GM18909 (cell line): Measurements from ENCODE around the gene UQCC2.

ENCODE experiments used
- ATAC-seq: cut with Tn5 transposase; IDR thresholded peaks from one replicate; pipeline ENCODE4 v1.9.1; 2021; ENCODE audit warnings: mild to moderate bottlenecking; ENCODE audit not compliant: unreplicated experiment, poor library complexity

Gene UQCC2

DNA sequence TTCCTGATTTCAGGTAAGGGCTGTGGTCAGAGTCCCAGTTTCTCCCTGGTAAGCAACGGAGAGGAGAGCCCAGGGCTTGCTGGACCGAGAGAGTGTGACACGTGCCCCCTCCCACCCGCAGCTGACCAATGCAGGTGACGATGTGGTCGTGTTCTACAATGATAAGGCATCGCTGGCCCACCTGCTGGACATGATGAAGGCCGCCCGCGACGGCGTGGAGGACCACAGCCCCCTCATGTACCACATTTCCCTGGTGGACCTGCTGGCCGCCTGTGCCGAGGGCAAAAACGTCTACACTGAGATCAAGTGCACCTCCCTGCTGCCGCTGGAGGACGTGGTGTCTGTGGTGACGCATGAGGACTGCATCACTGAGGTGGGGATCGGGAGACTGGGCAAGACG, 31.7 kb downstream of the UQCC2 start:
- no peak for ATAC-seq

DNA sequence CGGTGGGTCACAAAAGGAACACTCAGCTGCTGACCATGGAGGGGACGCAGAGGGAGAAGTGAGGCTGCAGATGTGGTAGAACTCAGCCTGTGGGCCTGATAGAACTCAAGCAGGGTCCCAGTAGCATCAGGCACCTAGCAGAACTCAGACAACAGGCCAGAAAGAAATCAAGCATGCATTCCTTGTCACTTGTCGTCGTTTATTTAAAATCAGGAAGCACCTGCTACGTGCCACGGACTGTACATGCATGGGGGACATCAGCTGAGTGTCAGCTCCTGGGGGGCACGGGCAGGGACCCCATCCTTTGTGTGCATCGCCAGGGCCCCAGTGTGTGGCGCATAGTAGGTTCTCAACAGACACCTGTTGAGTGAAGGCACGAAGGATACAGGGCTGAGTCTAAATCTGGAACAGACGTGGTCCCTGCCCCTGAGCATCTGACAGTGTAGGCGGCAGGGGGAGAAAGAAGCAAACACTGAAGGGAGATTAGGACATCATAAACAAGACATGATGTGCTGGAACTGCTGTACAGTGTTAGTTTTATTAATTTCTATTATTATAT, 32.5 kb downstream of the UQCC2 start:
- no peak for ATAC-seq

DNA sequence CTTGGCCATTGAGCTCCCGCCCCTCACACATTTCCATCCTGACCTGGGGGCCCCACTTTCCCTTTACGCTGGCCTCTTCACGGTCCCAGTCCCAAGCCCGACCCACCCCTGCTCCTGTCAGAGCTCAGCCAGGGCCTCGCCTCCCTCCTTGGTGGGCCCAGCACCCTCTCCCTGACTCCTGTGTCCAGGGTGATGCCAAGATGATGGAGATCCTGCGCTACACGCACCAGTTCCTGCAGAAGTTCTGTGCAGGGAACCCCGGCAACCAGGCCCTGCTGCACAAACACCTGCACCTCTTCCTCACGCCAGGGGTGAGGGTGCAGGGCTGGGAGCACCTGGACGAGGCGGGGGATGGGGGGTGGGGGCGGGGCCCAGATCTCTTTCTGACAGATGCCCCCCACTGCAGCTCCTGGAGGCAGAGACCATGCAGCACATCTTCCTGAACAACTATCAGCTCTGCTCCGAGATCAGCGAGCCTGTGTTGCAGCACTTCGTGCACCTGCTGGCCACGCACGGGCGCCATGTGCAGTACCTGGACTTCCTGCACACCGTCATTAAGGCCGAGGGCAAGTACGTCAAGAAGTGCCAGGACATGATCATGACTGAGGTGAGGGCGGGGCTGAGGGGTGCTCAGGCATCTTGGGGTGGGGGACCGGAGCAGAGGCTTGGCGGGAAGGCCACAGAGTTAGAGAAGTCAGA, 33.1 kb downstream of the UQCC2 start:
- ATAC-seq = no peak

GRCh38 chr6:33677689-33678088, 33.8 kb downstream of the UQCC2 start:
- ATAC-seq = no peak

- no peak for ATAC-seq
These were observed 34.3 kb downstream of the UQCC2 start for GRCh38 chr6:33677143-33677660.

DNA sequence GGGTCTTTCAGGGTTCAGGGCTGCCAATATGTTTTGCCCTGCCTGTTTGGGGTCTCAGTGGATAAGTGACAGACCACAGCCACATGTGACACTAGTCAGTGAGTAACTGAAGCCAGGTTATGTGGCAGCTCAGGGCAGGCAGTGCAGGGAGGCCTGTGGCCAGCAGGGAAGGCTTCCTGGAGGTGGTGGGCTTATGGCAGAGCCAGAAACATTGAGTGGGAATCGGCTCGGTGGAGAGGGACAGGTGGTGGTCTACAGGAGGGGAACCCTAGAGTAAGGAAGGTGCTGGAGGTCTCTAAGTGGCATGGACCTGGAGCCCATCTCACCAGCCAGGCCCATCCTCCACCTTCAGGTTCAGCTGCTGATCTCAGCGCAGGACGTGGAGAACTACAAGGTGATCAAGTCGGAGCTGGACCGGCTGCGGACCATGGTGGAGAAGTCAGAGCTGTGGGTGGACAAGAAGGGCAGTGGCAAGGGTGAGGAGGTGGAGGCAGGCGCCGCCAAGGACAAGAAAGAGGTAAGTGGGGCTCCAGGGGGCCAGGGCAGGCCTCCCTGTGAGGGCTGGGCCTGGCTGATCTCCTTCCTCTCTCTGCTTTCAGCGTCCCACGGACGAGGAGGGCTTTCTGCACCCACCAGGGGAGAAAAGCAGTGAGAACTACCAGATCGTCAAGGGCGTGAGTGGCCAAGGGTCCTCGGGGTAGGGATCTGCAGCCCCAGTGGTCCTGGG, 34.9 kb downstream of the UQCC2 start:
- no peak for ATAC-seq

GRCh38 chr6:33675968-33676367, 35.5 kb downstream of the UQCC2 start:
- ATAC-seq = no peak

DNA sequence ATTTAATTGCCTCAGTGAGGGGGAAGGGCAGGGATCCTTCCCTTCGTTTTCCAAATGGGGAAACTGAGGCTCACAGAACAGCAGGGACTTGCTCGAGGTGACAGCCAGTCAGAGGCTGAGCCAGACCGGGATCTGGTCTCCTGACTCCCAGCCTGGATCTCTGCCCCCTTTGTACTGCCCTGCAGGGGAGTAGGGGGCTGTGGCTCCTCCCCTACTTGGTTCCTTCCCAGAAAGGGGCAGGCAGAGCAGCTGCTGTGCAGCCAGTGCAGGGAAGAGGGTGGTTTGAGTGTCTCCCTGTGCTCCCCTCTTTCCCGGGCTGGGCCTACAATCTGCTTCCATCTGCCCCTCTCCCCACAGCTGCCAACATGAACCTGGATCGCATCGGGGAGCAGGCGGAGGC, 37.6 kb downstream of the UQCC2 start:
- no peak for ATAC-seq

GRCh38 chr6:33672808-33673207, 38.7 kb downstream of the UQCC2 start:
- no peak for ATAC-seq

- ATAC-seq = no peak
These were observed 39.8 kb downstream of the UQCC2 start for GRCh38 chr6:33671744-33672072.

GRCh38 chr6:33670971-33671743, 40.3 kb downstream of the UQCC2 start:
- ATAC-seq = no peak

DNA sequence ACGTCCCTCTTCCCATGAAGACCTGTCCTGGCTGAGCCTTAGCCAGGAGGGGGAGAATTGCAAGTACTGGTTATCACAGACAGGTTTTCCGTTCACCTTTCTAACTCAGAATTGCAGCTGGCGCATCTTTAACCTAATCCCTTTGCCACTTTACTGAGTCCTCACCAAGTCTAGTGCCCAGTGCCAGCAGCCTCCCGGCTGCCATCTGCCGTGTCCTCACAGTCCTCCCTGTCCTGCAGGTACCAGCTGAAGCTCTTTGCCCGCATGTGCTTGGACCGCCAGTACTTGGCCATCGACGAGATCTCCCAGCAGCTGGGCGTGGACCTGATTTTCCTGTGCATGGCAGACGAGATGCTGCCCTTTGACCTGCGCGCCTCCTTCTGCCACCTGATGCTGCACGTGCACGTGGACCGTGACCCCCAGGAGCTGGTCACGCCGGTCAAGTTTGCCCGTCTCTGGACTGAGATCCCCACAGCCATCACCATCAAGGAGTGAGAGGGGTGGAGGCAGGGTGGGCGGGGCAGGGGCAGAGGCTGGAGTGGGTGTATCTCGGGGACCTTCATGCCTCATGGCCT, 41.3 kb downstream of the UQCC2 start:
- ATAC-seq = no peak

DNA sequence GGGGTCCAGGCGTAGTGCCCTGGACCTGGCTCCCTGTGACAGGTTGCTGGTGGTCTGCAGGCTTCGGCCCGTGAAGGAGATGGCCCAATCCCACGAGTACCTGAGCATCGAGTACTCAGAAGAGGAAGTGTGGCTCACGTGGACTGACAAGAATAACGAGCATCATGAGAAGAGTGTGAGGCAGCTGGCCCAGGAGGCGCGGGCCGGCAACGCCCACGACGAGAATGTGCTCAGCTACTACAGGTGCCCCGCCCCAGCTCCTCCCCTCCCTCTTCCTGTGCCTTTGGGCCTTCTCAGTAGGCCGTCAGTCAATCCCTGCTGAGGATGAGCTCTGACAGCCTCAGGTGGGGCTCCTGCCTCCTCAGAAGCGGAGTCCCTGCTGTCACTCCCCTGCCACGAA, 42.6 kb downstream of the UQCC2 start:
- ATAC-seq = no peak

- no peak for ATAC-seq
These were observed 43.2 kb downstream of the UQCC2 start for GRCh38 chr6:33668328-33668727.

DNA sequence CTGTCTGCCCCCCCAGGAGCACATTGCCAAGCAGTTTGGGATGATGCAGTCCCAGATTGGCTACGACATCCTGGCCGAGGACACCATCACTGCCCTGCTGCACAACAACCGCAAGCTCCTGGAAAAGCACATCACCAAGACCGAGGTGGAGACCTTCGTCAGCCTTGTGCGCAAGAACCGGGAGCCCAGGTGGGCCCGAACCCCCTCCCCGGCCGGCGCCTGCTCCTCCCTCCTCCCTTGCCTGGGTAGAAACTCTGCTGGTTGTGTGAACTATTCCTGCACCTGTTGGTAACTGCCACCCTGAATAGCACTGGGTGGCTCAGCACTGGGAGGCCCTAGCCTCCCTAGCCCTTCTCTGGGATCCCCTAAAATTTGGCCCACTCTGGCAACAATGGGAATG, 43.7 kb downstream of the UQCC2 start:
- no peak for ATAC-seq

GRCh38 chr6:33667072-33667471, 44.4 kb downstream of the UQCC2 start:
- ATAC-seq = no peak

DNA sequence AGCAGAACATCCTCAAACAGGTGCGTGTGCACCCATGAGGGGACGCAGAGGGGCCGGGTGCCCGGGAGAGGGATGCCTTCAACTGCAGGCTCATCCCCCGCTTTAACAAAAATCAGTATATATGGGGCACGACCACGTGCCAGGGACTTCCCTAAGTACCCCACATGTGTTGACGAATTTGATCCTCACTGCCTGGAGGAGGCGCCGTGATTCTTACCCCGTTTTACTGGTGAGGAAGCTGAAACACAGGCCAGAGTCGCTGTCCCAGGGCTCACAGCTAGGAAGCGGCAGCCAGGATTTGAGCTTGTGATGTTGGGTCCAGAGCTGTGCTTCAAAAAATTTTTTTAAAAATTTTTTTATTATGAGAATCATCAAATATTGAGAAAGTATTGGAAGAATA, 45.5 kb downstream of the UQCC2 start:
- ATAC-seq = no peak

- no peak for ATAC-seq
These were observed 46.9 kb downstream of the UQCC2 start for GRCh38 chr6:33664506-33665057.

- ATAC-seq = no peak
These were observed 47.6 kb downstream of the UQCC2 start for GRCh38 chr6:33663727-33664449.

- ATAC-seq = no peak
These were observed 48.5 kb downstream of the UQCC2 start for GRCh38 chr6:33663028-33663427.
